Spleen (tissue), 11 donors: Measurements from ENCODE around the gene POU2AF3. TPM values are rescaled to one million over a fixed set of nuclear protein-coding genes. Genes with fewer than 3 reads are reported as not detected.
"Not testable (repeated sequence)": the region's sequence is repeated elsewhere in the genome, so short reads cannot be mapped to it uniquely, and the experiment has no call there.

Experiments
- DNase-seq: peaks from one replicate; pipeline ENCODE4 v3.0.0-alpha.2; 2020
- H3K27ac ChIP-seq, 8 donors: fragments of 200-600 bp; sonication (generic) in 7 of 8; 1 replicate in 4 of 8; 2 replicates in 4 of 8; pipeline versions ENCODE4 v1.5.0 to v1.8.0; 2016 to 2021; ENCODE audit warnings: inconsistent platforms in 4 of 8, mild to moderate bottlenecking in 4 of 8, moderate library complexity in 1 of 8
- H3K27me3 ChIP-seq, 7 donors: fragments of 200-600 bp; sonication (generic) in 6 of 7; replicated peaks in 1 of 7; 1 replicate in 4 of 7; 2 replicates in 3 of 7; pipeline versions ENCODE4 v1.5.0 to v1.8.0; 2016 to 2021; ENCODE audit warnings: inconsistent platforms in 3 of 7, mild to moderate bottlenecking in 1 of 7
- H3K36me3 ChIP-seq, 6 donors: fragments of 200-600 bp; sonication (generic) in 5 of 6; 1 replicate in 4 of 6; 2 replicates in 2 of 6; pipeline versions ENCODE4 v1.5.0 to v1.8.0; 2016 to 2021; ENCODE audit warnings: inconsistent platforms in 2 of 6
- H3K4me1 ChIP-seq, 6 donors: fragments of 200-600 bp; sonication (generic) in 5 of 6; 1 replicate in 3 of 6; 2 replicates in 3 of 6; pipeline versions ENCODE4 v1.5.0 to v1.8.0; 2016 to 2021; ENCODE audit warnings: inconsistent platforms in 3 of 6
- H3K4me3 ChIP-seq, 8 donors: fragments of 200-600 bp; sonication (generic) in 7 of 8; 1 replicate in 4 of 8; 2 replicates in 4 of 8; pipeline versions ENCODE4 v1.5.0 to v1.8.0; 2016 to 2021; ENCODE audit warnings: inconsistent platforms in 4 of 8, mild to moderate bottlenecking in 4 of 8, moderate library complexity in 2 of 8
- H3K9me3 ChIP-seq, 8 donors: fragments of 200-600 bp; sonication (generic) in 7 of 8; 1 replicate in 4 of 8; 2 replicates in 4 of 8; pipeline versions ENCODE4 v1.5.0 to v1.8.0; 2016 to 2021; ENCODE audit warnings: inconsistent platforms in 4 of 8
- POLR2A ChIP-seq, 3 donors: fragments of 450-650 bp; IDR thresholded peaks; one replicate each; pipeline ENCODE4 v1.5.1; 2017; ENCODE audit warnings: antibody characterized with exemption in 3 of 3, mild to moderate bottlenecking in 1 of 3
- POLR2AphosphoS5 ChIP-seq, 3 donors: sonication (generic); formaldehyde crosslinking; IDR thresholded peaks; one replicate each; pipeline ENCODE4 v1.5.1; 2017; ENCODE audit warnings: antibody characterized with exemption in 3 of 3
- WGBS, 5 donors: extraction: QIAGEN DNeasy Blood & Tissue Kit in 3 of 5; methylation state at CpG; one replicate each; pipeline versions ENCODE4 v1.1.5 to v1.1.7; 2013 to 2018; 5-methylcytosine and 5-hydroxymethylcytosine counted together
- intact Hi-C: fragments of 100-400 bp; cut with DNase I; formaldehyde crosslinking; loops from one replicate; pipeline ENCODE4 v1.15.0; 2023; ENCODE audit warnings: low total_unique reads
- polyA plus RNA-seq, 3 donors: library from polyadenylated mRNA; stranded (reverse); fragments of 200-250 nt; gene quantifications; one replicate each; pipeline ENCODE4 v1.2.1, GENCODE V29; 2013
- total RNA-seq, 7 donors: library from RNA; depleted of rRNA in 3 of 7; stranded (reverse); fragments of >200 nt in 3 of 7; fragmentation: NEBNext Ultra II Directional in 4 of 7; extraction: Animal tissue kit (Norgen Biotek cat#: 25700) in 4 of 7; gene quantifications; one replicate each; pipeline versions ENCODE4 v1.1.0 to v1.2.1, GENCODE V29; 2016 to 2021
- TF ChIP-seq, protein P1 (sequence below), 11 experiments: fragments of 200-600 bp in 7 of 11; fragments of 450-650 bp in 4 of 11; sonication (generic) in 4 of 11; IDR thresholded peaks in 8 of 11; conservative IDR thresholded peaks in 3 of 11; 1 replicate in 7 of 11; 2 replicates in 4 of 11; pipeline versions ENCODE4 v1.4.0 to v1.8.0; 2016 to 2021; ENCODE audit warnings: antibody characterized with exemption in 11 of 11, inconsistent platforms in 4 of 11, mild to moderate bottlenecking in 1 of 11
- donor health status: healthy with polysubstance abuse.
- donor health status: DM: no; HTN: no; CAD: no; lungs with moderate emphysema.
- donor health status: DM: no; HTN: no; CAD: no.
- donor health status: Bipolar disorder and iron deficiency.
- donor health status: healthy.
- donor health status: DM: no; HTN: no; CAD: no.
- donor health status: DM: yes; HTN: yes; CAD: no.

The POU2AF3 gene
- total and polyA plus RNA-seq, 10 donors: 0.30 to 2.0 (median 0.61) TPM; not detected in 3

DNA sequence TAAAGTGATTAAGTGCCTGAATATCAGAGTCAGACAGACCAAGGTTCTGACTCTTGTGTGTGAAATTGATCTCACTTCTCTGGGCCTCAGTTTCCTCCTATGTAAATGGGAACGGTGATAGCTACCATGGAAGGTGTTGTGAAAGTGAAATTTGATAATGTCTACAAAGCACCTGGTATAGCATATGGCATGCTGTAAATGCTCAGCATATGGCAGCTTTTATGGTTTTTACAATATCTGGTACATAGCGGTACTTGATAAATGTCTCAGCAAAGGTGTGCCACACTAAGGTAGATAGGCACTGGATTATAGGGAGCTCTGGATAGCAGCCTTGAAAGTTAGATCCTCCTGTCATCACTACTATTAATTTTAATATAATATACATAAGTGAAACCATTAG, 32.9 kb upstream of the POU2AF3 start:
- no peak for TF ChIP-seq POLR2AphosphoS5 (IDR thresholded peaks at IDR 0.05)
- TF ChIP-seq, protein P1, sequence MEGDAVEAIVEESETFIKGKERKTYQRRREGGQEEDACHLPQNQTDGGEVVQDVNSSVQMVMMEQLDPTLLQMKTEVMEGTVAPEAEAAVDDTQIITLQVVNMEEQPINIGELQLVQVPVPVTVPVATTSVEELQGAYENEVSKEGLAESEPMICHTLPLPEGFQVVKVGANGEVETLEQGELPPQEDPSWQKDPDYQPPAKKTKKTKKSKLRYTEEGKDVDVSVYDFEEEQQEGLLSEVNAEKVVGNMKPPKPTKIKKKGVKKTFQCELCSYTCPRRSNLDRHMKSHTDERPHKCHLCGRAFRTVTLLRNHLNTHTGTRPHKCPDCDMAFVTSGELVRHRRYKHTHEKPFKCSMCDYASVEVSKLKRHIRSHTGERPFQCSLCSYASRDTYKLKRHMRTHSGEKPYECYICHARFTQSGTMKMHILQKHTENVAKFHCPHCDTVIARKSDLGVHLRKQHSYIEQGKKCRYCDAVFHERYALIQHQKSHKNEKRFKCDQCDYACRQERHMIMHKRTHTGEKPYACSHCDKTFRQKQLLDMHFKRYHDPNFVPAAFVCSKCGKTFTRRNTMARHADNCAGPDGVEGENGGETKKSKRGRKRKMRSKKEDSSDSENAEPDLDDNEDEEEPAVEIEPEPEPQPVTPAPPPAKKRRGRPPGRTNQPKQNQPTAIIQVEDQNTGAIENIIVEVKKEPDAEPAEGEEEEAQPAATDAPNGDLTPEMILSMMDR (IDR thresholded peaks at IDR 0.05 in 8 of 11, conservative IDR thresholded peaks at IDR 0.05 in 3 of 11): no peak
- 89 to 97% (median 95%) methylated on average over 2 of the region's 2 CpGs for WGBS, 5 donors
- H3K4me3 ChIP-seq: no peak overlapping the region
- no peak overlapping the region for H3K27ac ChIP-seq
- H3K4me1 ChIP-seq: no peaks in the 10 kb centered on the region
- H3K36me3 ChIP-seq: no peaks in the 10 kb centered on the region
- peaks cover 0 to 7% (median 0%) of the 10 kb centered on the region in 7 donors for H3K27me3 ChIP-seq
- no peak for DNase-seq
- intact Hi-C loops: no loop called here
- no peaks in the 10 kb centered on the region for H3K9me3 ChIP-seq

DNA sequence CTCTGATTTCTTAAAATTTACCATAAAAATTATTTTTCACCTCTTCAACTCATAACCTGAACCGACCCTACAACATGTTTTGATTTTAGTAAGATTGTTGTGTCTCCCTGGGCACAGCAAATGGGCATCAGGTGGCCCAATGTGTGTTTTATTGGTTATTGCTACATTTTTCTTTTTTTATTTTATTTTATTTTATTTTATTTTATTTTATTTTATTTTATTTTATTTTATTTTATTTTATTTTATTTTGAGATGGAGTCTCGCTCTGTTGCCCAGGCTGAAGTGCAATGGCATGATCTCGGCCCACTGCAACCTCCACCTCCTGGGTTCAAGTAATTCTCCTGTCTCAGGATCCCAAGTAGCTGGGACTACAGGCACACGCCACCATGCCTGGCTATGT, 30.0 kb upstream of the POU2AF3 start:
- H3K9me3 ChIP-seq, H3K4me3 ChIP-seq, H3K4me1 ChIP-seq, H3K27ac ChIP-seq, H3K36me3 ChIP-seq, DNase-seq, intact Hi-C loops: not testable (repeated sequence)
- WGBS, 5 donors: 47 to 82% (median 62%) methylated on average over 4 of the region's 4 CpGs
- peaks cover 0 to 13% (median 0%) of the 10 kb centered on the region in 7 donors for H3K27me3 ChIP-seq

DNA sequence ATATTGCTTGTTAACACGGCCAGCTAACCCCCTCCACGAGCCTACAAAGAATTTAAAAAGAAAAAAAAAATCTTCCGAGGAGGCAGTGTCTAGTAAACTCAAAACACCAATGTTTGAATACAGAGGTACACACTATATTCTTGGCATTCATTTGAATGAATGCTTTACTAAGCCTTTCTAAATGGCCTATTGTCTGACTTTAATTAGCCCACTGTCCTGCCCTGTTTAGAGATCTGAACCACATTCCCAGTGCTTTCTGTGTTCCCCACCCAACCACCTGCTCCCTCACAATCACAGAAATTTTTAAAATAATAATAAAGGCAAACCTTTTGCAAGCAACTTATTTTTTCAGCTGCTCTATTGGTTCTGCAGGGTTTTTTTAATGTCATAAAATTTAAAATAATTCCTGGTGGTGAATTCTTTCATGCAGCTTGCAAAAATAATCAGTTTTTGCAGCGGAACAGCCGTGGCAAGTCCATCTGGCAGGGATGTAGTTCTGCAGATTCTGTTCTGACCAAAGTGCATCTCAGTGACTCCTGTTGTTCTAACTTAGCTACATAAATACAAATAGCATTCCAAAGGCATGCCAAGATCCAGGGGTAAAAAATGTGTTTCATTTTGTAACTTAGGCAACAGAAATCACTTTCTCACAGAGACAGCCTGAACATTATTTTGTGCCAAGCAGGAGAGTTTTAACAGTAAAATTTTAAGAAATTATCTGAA, 29.0 kb upstream of the POU2AF3 start:
- Histone ChIP-seq H3K36me3 (no peaks in the 10 kb centered on the region), H3K4me3 (no peak overlapping the region), H3K9me3 (no peaks in the 10 kb centered on the region), H3K4me1 (no peaks in the 10 kb centered on the region), H3K27me3 (peaks cover 0 to 9% (median 0%) of the 10 kb centered on the region in 7 donors), H3K27ac (no peak overlapping the region)
- TF ChIP-seq POLR2AphosphoS5 (IDR thresholded peaks at IDR 0.05) (no peak), POLR2A (IDR thresholded peaks at IDR 0.05) (no peak)
- intact Hi-C loops: no loop called here
- WGBS, 5 donors: 67 to 80% (median 75%) methylated on average over 5 of the region's 5 CpGs
- no peak for DNase-seq

DNA sequence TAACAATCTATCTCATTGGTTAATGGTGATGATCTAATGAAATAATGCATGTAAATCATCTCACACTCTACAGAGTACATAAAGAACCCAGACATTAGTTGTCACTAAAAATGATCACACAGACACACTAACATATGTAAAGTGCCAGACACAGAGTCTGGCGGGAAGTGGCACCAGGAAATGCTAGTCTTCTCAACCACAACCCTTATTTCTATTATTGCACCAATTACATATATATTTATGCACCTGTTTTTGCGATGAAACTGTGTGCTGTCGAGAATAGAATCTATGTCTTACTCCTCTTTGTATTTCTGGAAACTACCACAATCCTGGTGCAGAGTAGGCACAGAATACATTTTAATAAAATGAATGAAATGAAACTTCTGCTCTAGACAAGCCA, 25.9 kb upstream of the POU2AF3 start:
- intact Hi-C loops: no loop called here
- Histone ChIP-seq H3K4me1 (no peaks in the 10 kb centered on the region), H3K36me3 (no peaks in the 10 kb centered on the region), H3K4me3 (no peak overlapping the region), H3K9me3 (no peaks in the 10 kb centered on the region), H3K27ac (no peak overlapping the region), H3K27me3 (peaks cover 0 to 9% (median 0%) of the 10 kb centered on the region in 7 donors)
- no peak for TF ChIP-seq POLR2A (IDR thresholded peaks at IDR 0.05)
- TF ChIP-seq, protein P1 (IDR thresholded peaks at IDR 0.05 in 8 of 11, conservative IDR thresholded peaks at IDR 0.05 in 3 of 11): no peak
- no peak for TF ChIP-seq POLR2AphosphoS5 (IDR thresholded peaks at IDR 0.05)
- no peak for DNase-seq
- 51 to 75% (median 58%) methylated on average over 3 of the region's 3 CpGs for WGBS, 5 donors

DNA sequence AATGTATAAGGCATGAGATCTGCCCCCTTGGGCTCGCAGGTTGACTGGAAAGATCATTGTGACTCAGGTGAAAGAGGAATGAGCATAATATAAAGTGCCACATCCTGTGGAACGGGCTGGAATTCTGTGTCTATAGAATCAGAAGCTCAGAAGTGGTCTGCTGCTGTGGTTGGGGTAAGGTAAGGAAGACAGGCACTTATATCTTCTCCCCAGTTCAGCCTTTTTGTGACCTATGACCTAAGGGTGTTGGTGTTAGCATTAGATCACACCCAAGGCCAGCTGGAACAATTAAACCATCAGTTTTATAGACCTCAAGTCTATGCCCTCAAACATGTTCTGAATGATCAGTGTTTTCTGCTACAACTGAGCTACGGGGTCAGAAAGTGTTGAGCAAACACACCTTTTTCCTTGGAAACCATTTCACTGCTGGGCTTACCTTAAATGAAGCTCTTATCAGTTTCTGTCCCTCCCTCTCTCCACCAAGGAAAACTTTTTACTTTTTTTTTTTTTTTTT, 15.7 kb upstream of the POU2AF3 start:
- WGBS, 5 donors: 50 to 75% (median 62%) methylated on average over 3 of the region's 3 CpGs
- no peaks in the 10 kb centered on the region for H3K9me3 ChIP-seq
- TF ChIP-seq POLR2AphosphoS5 (IDR thresholded peaks at IDR 0.05) (no peak), POLR2A (IDR thresholded peaks at IDR 0.05) (no peak)
- TF ChIP-seq, protein P1 (IDR thresholded peaks at IDR 0.05 in 8 of 11, conservative IDR thresholded peaks at IDR 0.05 in 3 of 11): no peak
- no peak overlapping the region for H3K27ac ChIP-seq
- H3K4me3 ChIP-seq: no peak overlapping the region
- DNase-seq: no peak
- no peaks in the 10 kb centered on the region for H3K36me3 ChIP-seq
- H3K4me1 ChIP-seq: peaks cover 0 to 16% (median 8%) of the 10 kb centered on the region in 6 donors
- no peaks in the 10 kb centered on the region for H3K27me3 ChIP-seq
- intact Hi-C loops: loop anchor here (5.0 kb wide), 2 partner anchors 145 to 165 kb away; no protein-coding TSS in a partner anchor
